ENCODE data around the gene KIR2DL1. TPM values are rescaled to one million over a fixed set of nuclear protein-coding genes. Genes with fewer than 3 reads are reported as not detected.
"Not testable (repeated sequence)": the region's sequence is repeated elsewhere in the genome, so short reads cannot be mapped to it uniquely, and the experiment has no call there.

Gene KIR2DL1
- total and polyA plus RNA-seq, 3 experiments from 2014 or later = 0.13 to 3.1 TPM; not detected in 1

GRCh38 chr19:54817670-54818536 is 48.3 kb downstream of the KIR2DL1 start:
- ChIA-PET POLR2A (no interaction called here), CTCF (no interaction called here)
- H3K27ac Mint-ChIP-seq = peak overlapping the region in 1 of 8 donors; percentile 72
- H3K36me3 Mint-ChIP-seq = no peaks in the 10 kb centered on the region
- Histone ChIP-seq H3K27ac (ENCODE audit: low read depth, low read length) (no peak overlapping the region), H3K9me3 (ENCODE audit: low read length) (no peaks in the 10 kb centered on the region), H3K36me3 (ENCODE audit: insufficient read depth, low read length) (no peaks in the 10 kb centered on the region), H3K4me3 (ENCODE audit: low read length) (no peak overlapping the region), H3K27me3 (ENCODE audit: insufficient read depth, low read length, poor library complexity, severe bottlenecking) (no peaks in the 10 kb centered on the region), H3K4me1 (ENCODE audit: insufficient read depth, low read length) (no peaks in the 10 kb centered on the region)
- H3K27me3 Mint-ChIP-seq = peaks cover 3 to 7% of the 10 kb centered on the region in 2 donors
- no peak for DNase-seq
- no peak overlapping the region for H3K4me3 Mint-ChIP-seq
- no peaks in the 10 kb centered on the region for H3K4me1 Mint-ChIP-seq
- peaks cover 0 to 3% (median 1%) of the 10 kb centered on the region in 5 donors for H3K9me3 Mint-ChIP-seq

DNA sequence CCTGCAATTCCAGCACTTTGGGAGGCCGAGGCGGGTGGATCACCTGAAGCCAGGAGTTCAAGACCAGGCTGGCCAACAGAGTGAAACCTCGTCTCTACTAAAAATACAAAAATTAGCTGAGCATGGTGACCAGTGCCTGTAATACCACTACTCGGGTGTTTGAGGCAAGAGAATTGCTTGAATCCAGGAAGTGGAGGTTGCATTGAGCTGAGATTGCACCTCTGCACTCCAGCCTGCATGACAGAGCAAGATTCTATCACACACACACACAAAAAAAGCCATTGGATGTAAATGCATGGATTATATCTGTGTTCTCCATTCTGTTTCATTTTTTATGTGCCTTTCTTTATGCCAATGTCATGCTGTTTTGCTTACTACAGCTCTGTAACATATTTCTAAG is 54.8 kb downstream of the KIR2DL1 start:
- H3K9me3 ChIP-seq (ENCODE audit: low read length); H3K4me1 Mint-ChIP-seq; H3K4me3 ChIP-seq (ENCODE audit: low read length); H3K4me3 Mint-ChIP-seq; H3K36me3 Mint-ChIP-seq; H3K4me1 ChIP-seq (ENCODE audit: insufficient read depth, low read length); H3K27me3 ChIP-seq (ENCODE audit: insufficient read depth, low read length, poor library complexity, severe bottlenecking); H3K27ac ChIP-seq (ENCODE audit: low read depth, low read length); H3K9me3 Mint-ChIP-seq; H3K36me3 ChIP-seq (ENCODE audit: insufficient read depth, low read length); POLR2A ChIA-PET; CTCF ChIA-PET; DNase-seq; H3K27ac Mint-ChIP-seq: not testable (repeated sequence)
- H3K27me3 Mint-ChIP-seq = peaks cover 6 to 11% of the 10 kb centered on the region in 2 donors

DNA sequence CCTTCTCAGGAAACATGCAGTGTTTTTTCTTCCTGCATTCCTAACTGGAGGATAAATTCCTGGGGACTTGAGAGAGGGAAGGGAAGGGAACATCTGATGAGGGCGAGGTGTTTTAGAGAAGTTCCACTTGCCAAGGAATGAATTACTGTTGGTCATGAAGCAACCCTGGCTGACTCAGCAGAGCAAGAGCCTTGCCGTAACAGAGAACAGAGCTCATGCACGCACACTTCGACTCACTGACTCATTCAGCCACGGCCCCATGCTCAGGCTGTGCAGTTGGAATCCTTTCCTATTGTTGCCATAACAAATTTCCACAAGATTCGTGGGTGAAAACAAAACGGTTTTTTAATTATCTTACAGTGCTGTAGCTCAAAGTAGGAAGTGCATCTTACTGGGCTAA is 55.7 kb downstream of the KIR2DL1 start:
- H3K4me3 Mint-ChIP-seq; H3K9me3 ChIP-seq (ENCODE audit: low read length); H3K36me3 Mint-ChIP-seq; H3K4me1 Mint-ChIP-seq; H3K36me3 ChIP-seq (ENCODE audit: insufficient read depth, low read length); H3K9me3 Mint-ChIP-seq; H3K27me3 ChIP-seq (ENCODE audit: insufficient read depth, low read length, poor library complexity, severe bottlenecking); H3K4me3 ChIP-seq (ENCODE audit: low read length); CTCF ChIA-PET; H3K27ac ChIP-seq (ENCODE audit: low read depth, low read length); DNase-seq; POLR2A ChIA-PET; H3K4me1 ChIP-seq (ENCODE audit: insufficient read depth, low read length); H3K27ac Mint-ChIP-seq: not testable (repeated sequence)
- peaks cover 4 to 15% of the 10 kb centered on the region in 2 donors for H3K27me3 Mint-ChIP-seq

DNA sequence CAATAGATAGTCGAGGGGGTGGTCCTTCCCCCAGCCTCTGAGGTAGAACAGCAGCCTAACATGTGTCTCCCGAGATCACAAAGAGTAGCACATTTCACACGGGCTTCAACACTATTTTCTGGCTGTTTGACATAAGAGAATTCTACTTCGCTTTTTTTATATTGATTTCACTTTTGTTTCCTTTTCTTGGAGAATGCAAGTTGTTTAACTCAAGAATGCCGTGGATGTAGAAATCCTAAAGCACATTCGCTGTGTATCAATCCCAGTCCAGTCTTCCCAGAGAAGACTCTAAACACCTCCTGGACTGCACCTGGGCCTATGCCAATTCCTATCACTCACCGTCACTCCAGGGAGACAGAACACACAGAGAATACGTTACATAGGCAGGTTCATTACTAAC is 58.5 kb downstream of the KIR2DL1 start:
- DNase-seq; H3K36me3 ChIP-seq (ENCODE audit: insufficient read depth, low read length); H3K27ac ChIP-seq (ENCODE audit: low read depth, low read length); H3K4me1 Mint-ChIP-seq; H3K9me3 ChIP-seq (ENCODE audit: low read length); H3K36me3 Mint-ChIP-seq; H3K9me3 Mint-ChIP-seq; H3K27ac Mint-ChIP-seq; H3K4me3 ChIP-seq (ENCODE audit: low read length); H3K27me3 ChIP-seq (ENCODE audit: insufficient read depth, low read length, poor library complexity, severe bottlenecking); POLR2A ChIA-PET; H3K4me1 ChIP-seq (ENCODE audit: insufficient read depth, low read length); CTCF ChIA-PET: not testable (repeated sequence)
- Mint-ChIP-seq H3K4me3 (peak overlapping the region in 1 of 7 donors; percentile 10), H3K27me3 (peaks cover 4 to 19% of the 10 kb centered on the region in 2 donors)

GRCh38 chr19:54832496-54832895 is 62.9 kb downstream of the KIR2DL1 start, which contains the start of gene KIR2DS4:
Gene KIR2DS4, plus strand, starts transcription at chr19:54832676.
- H3K4me1 ChIP-seq (ENCODE audit: insufficient read depth, low read length); H3K27me3 Mint-ChIP-seq; DNase-seq; H3K9me3 Mint-ChIP-seq; POLR2A ChIA-PET; H3K9me3 ChIP-seq (ENCODE audit: low read length); H3K27ac ChIP-seq (ENCODE audit: low read depth, low read length); H3K4me3 ChIP-seq (ENCODE audit: low read length); CTCF ChIA-PET; H3K36me3 Mint-ChIP-seq; H3K36me3 ChIP-seq (ENCODE audit: insufficient read depth, low read length); H3K27me3 ChIP-seq (ENCODE audit: insufficient read depth, low read length, poor library complexity, severe bottlenecking); H3K4me1 Mint-ChIP-seq: not testable (repeated sequence)
- peak within 1 kb of the TSS in 1 of 7 donors; percentile 60 for H3K4me3 Mint-ChIP-seq
- peak within 1 kb of the TSS in 1 of 8 donors; percentile 79 for H3K27ac Mint-ChIP-seq

Other genes starting within 250 kb of the KIR2DL1 start
- not detected for gene LILRA2, start 196.0 kb upstream of the KIR2DL1 start, total RNA-seq
- gene LILRA2, start 196.0 kb upstream of the KIR2DL1 start, polyA plus RNA-seq = not detected
- not detected for gene LILRA1, start 176.2 kb upstream of the KIR2DL1 start, total RNA-seq
- gene LILRA1, start 176.2 kb upstream of the KIR2DL1 start, polyA plus RNA-seq = not detected
- gene LILRB1, start 139.3 kb upstream of the KIR2DL1 start, total RNA-seq = 1 to 10 TPM; 1.0 to 1.3 TPM
- 3.9 TPM for gene LILRB1, start 139.3 kb upstream of the KIR2DL1 start, polyA plus RNA-seq
- under 1 TPM; 0.44 to 0.69 TPM for gene LILRB4, start 106.8 kb upstream of the KIR2DL1 start, total RNA-seq
- gene LILRB4, start 106.8 kb upstream of the KIR2DL1 start, polyA plus RNA-seq = not detected
- gene KIR3DL3, start 45.4 kb upstream of the KIR2DL1 start, total RNA-seq = not detected
- gene KIR3DL3, start 45.4 kb upstream of the KIR2DL1 start, polyA plus RNA-seq = 0.63 TPM
- gene KIR2DL3, start 31.3 kb upstream of the KIR2DL1 start, total RNA-seq = under 1 TPM in 1 of 2 experiments, not detected in 1; 0.29 TPM
- 5.2 TPM for gene KIR2DL3, start 31.3 kb upstream of the KIR2DL1 start, polyA plus RNA-seq
- not detected for gene KIR2DL4, start 33.8 kb downstream of the KIR2DL1 start, total RNA-seq
- 0.79 TPM for gene KIR2DL4, start 33.8 kb downstream of the KIR2DL1 start, polyA plus RNA-seq
- under 1 TPM; 0.11 to 0.28 TPM for gene KIR3DL1, start 46.7 kb downstream of the KIR2DL1 start, total RNA-seq
- 11.9 TPM for gene KIR3DL1, start 46.7 kb downstream of the KIR2DL1 start, polyA plus RNA-seq
- gene KIR2DS4, start 62.9 kb downstream of the KIR2DL1 start, total RNA-seq = not detected
- gene KIR2DS4, start 62.9 kb downstream of the KIR2DL1 start, polyA plus RNA-seq = 14.5 TPM
- under 1 TPM; 0.27 to 0.28 TPM for gene KIR3DL2, start 80.7 kb downstream of the KIR2DL1 start, total RNA-seq
- gene KIR3DL2, start 80.7 kb downstream of the KIR2DL1 start, polyA plus RNA-seq = 16.8 TPM
- gene FCAR, start 104.4 kb downstream of the KIR2DL1 start, total RNA-seq = not detected
- gene FCAR, start 104.4 kb downstream of the KIR2DL1 start, polyA plus RNA-seq = not detected
- under 1 TPM in 1 of 2 experiments, not detected in 1; 0.31 TPM for gene NCR1, start 136.4 kb downstream of the KIR2DL1 start, total RNA-seq
- gene NCR1, start 136.4 kb downstream of the KIR2DL1 start, polyA plus RNA-seq = 2.8 TPM
- not detected for gene NLRP7, start 177.7 kb downstream of the KIR2DL1 start, total RNA-seq
- not detected for gene NLRP7, start 177.7 kb downstream of the KIR2DL1 start, polyA plus RNA-seq
- 10 to 100 TPM; 10.2 to 12.7 TPM for gene NLRP2, start 196.6 kb downstream of the KIR2DL1 start, total RNA-seq
- 5.6 TPM for gene NLRP2, start 196.6 kb downstream of the KIR2DL1 start, polyA plus RNA-seq